WI38 (cell line): Measurements from ENCODE around the gene SLC26A6.
A peak's percentile ranks its signal among the peaks of the same experiment; 100 is the strongest.

Experiments
- H3K4me3 ChIP-seq: 2 replicates; pipeline ENCODE4 v1.5.1; 2011; ENCODE audit warnings: low read depth, mild to moderate bottlenecking, control low read depth, low read length
- CTCF ChIP-seq: IDR thresholded peaks from 2 replicates; pipeline ENCODE4 v1.5.1; 2012; ENCODE audit warnings: low read depth, mild to moderate bottlenecking, control low read depth, low read length

SLC26A6 gene

DNA sequence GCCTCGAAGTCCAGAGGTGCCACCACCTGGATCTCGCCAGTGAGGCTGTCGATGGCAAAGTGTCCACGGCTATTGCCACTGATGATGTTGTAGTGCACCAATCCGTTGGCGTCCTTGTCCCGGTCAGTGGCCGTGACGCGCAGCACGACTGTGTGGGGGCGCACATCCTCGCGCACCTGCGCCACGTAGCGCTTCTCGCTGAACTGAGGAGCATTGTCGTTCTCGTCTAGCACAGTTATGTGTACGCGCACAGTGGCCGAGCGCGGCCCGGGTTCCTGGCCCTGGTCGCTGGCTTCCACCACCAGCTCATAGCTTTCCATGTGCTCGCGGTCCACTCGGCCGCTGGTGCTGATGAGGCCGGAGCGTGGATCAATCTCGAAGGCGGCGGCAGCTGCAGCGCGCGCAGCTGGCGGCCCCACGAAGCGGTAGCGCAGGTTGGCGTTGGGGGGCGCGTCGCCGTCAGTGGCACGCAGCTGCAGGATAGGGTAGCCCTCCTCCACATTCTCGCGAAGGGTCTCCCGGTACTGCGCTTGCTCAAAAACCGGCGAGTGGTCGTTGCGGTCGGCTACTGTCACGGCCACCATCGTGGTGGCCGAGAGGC lies 25.6 kb upstream of the SLC26A6 start:
- TF ChIP-seq CTCF, result no peak
- H3K4me3 ChIP-seq, result no peak overlapping the region

GRCh38 chr3:48656841-48657281 lies 21.6 kb upstream of the SLC26A6 start:
- TF ChIP-seq CTCF, result no peak
- H3K4me3 ChIP-seq, result no peak overlapping the region

DNA sequence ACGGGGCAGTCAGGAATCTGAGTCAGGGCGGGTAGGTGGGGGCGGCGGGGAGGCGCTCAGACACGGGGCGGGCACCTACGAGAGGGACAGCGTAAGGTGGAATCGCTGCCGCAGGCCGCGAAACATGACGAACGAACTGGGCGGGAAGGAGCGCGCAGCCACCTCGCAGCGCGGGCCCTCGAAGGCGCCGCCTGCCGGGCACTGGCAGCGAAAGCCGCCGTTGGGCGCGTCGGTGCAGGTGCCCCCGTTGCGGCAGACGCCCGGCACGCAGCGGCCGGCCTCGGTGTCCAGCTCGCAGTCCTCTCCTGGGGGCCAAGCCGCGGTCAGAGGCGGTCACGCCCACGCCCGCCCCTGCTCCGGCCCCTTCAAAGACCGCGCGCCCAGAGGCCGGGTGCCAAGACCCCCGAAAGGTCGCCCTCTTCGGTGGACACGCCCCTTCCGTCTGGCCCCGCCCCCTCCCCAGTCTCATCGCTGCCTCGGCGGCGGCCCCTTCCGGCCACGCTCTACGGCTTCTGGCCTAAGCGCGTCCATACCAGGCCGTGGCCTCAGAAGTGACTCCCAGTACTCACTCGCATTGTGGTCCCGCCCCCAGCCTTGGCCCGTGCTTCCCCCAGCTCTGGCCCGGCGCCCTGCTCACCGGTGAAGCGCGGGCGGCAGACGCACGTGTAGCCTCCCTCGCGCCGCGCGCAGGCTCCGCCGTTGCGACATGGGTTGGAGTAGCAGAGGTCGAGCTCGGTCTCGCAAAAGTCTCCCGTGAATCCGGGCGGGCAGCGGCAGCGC lies 21.0 kb upstream of the SLC26A6 start:
- H3K4me3 ChIP-seq, result peak overlapping the region; percentile 43
- peak; percentile 46 for TF ChIP-seq CTCF

DNA sequence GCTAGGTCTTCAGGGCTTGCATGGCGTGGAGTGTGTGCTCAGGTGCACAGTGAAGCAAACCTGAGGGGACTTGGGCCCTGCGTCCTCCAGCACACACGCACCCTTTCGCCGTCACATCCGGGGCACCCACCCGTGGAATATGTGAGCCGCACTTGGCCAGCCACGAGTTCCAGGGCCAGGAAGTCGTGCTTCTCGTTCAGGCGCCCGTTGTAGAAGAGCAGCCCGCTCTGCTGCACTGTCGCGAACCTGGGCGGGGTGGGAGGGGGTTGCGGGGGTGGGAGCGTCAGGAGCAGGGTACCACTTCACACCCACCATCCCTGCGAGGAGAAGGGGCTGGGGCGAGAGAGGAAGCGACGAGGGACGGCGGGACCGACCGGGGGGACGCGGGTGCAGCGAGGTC lies 20.3 kb upstream of the SLC26A6 start:
- peak overlapping the region; percentile 43; the same call in 1 of the 2 replicates for H3K4me3 ChIP-seq
- no peak for TF ChIP-seq CTCF

DNA sequence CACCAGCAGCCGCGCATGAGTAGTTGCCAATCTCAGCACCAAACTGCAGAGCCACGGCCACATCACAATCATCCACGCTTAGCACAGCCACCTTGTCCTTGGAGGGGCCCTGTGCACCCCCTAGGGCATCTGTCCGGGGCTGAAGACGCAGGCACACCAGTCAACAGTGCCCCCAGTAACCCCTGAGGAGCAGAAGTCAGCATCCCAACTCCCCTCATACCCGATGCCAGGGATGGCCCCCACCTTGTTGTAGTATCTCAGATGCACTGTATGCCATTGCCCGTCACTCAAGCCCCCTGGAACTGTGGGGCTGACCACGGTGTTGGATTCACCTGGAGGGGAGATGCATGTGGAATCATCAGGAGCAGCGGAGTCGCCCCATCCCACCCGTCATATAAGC lies 19.8 kb upstream of the SLC26A6 start:
- H3K4me3 ChIP-seq, result no peak overlapping the region
- no peak for TF ChIP-seq CTCF

DNA sequence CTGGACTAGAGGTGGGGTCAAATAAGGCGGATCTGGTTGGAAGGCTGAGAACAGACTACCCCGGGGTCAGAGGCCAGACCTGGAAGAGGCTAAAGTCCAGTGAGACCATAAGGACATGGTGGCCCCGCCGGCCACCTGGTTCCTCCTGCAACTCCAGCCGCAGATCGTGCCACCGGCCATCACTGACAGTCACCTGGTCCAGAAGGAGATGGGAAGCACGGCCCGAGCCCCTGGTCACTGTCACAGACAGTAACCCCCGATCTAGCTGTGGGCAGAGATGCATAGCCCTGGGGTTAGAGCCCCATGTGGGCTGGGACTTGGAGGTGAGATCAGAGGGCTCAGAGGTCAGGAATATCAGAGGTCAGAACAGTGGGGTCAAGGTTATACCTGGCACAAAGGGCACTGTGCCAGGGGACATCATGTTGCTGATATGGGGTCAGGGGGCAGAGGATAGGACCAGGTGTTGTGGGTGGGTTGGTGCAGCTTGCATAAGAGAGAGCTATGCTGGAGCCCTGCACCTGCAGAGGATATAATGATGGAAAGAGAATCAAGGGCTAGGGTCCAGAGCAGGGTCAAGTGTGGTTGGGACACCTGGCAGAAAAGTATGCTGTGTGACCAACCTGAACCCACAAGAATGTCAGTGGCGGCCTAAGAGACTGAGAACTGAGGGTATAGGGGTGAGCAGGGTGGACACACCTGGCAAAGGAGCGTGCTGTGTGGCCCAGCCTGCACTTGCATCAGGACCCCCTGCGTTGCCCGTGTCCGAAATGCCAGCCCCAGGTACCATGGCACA lies 17.9 kb upstream of the SLC26A6 start:
- no peak for TF ChIP-seq CTCF
- H3K4me3 ChIP-seq, result no peak overlapping the region
